Measurements from ENCODE around the gene SPON1. TPM values are rescaled to one million over a fixed set of nuclear protein-coding genes. Genes with fewer than 3 reads are reported as not detected.

The SPON1 gene
- total RNA-seq, 2 donors from 2014 or later = 9.3 to 26.7 TPM

DNA sequence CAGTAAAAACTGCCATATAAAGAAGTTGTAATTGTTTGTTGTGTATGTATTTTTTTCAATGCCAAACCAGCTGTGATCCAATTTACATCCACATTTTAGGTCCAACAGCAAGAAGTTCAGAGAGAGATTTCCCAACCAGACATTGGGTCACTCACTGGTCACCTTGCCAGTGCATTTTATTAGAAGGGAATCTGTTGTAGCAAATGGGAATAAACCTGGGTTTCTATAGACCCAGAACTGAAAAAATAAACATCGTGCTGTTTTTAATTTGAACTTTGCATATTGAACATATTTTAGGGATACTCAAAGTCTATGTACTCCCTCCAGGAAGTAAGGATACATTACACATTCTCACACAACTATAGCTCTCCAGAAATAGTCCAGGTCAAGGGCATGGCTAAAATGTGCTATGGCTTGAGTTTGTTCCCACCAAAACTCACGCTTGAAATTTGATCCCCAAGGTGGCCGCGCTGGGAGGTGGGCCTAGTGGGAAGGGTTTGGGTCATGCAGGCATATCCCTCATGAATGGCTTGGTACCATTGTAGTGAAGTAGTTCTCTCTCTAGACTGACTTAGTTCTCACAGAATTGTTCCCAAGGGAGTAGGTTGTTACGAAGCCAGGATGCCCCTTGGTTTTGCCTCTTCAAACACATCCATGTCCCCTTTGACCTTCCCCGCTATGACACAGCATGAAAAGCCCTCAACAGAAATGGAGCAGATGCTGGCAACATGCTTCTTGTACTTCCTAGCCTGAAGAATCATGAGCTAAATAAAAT, 305.5 kb downstream of the SPON1 start:
- intact Hi-C loops (cut with DNase I) = no loop called here
- H3K9me3 ChIP-seq = no peaks in the 10 kb centered on the region
- DNase-seq (no peak), ATAC-seq (no peak)
- no peak overlapping the region for H3K4me3 ChIP-seq
- 88 to 89% methylated on average over 6 of the region's 6 CpGs for WGBS, 2 donors
- TF ChIP-seq, protein P1, sequence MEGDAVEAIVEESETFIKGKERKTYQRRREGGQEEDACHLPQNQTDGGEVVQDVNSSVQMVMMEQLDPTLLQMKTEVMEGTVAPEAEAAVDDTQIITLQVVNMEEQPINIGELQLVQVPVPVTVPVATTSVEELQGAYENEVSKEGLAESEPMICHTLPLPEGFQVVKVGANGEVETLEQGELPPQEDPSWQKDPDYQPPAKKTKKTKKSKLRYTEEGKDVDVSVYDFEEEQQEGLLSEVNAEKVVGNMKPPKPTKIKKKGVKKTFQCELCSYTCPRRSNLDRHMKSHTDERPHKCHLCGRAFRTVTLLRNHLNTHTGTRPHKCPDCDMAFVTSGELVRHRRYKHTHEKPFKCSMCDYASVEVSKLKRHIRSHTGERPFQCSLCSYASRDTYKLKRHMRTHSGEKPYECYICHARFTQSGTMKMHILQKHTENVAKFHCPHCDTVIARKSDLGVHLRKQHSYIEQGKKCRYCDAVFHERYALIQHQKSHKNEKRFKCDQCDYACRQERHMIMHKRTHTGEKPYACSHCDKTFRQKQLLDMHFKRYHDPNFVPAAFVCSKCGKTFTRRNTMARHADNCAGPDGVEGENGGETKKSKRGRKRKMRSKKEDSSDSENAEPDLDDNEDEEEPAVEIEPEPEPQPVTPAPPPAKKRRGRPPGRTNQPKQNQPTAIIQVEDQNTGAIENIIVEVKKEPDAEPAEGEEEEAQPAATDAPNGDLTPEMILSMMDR (IDR thresholded peaks at IDR 0.05) = no peak
- no peak overlapping the region for H3K27ac ChIP-seq
- H3K36me3 ChIP-seq (replicated peaks in 1 of 2; ENCODE audit: insufficient read depth in 1 of 2, low read depth in 2 of 2) = no peaks in the 10 kb centered on the region
- no peaks in the 10 kb centered on the region for H3K4me1 ChIP-seq
- no peaks in the 10 kb centered on the region for H3K27me3 ChIP-seq

DNA sequence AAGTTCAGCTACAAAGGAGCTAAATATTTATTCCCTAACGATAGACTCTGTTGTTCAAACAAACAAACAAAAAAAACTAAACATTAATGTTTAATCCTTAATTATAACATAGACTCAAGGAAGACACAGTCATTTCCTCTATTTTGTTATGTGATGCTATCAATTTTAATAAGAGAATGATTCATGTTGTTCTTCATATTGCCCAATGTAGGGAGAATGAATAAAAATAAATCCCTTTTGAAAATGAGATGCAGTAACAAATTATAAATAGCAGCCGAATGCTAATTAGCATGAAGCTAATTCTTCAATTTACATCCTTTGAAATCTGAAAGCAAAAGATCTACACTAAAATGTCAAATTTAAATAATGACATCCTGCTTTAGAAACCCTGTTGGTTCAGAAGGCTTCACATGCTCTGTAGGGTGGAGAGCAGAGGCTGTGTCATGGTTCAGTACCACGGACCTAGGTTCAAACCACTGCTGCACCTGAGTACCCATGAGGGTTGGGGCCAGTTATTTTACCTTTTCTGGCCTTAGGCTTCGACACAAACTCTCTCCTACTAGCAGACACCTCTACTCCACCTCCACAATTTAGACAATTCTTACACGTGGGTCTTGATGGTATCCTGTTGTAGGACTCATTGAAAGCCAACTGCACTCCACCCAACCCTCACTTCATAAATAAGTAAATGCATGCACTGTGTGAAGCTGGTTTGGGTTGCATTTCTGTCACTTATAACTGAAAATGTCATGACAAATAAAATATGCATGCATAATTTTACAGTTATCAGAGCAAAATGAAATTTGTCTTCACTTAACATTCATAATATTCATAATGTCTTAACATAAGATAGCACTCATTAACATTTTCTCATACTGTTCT, 307.4 kb downstream of the SPON1 start:
- no peaks in the 10 kb centered on the region for H3K36me3 ChIP-seq (replicated peaks in 1 of 2; ENCODE audit: insufficient read depth in 1 of 2, low read depth in 2 of 2)
- H3K27ac ChIP-seq = no peak overlapping the region
- intact Hi-C loops (cut with DNase I) = no loop called here
- DNase-seq (no peak), ATAC-seq (no peak)
- no peak overlapping the region for H3K4me3 ChIP-seq
- TF ChIP-seq, protein P1 (IDR thresholded peaks at IDR 0.05) = no peak
- no peak for TF ChIP-seq POLR2A (IDR thresholded peaks at IDR 0.05)
- 74 to 80% methylated on average over 5 of the region's 5 CpGs for WGBS, 2 donors
- no peaks in the 10 kb centered on the region for H3K27me3 ChIP-seq
- no peaks in the 10 kb centered on the region for H3K4me1 ChIP-seq
- no peaks in the 10 kb centered on the region for H3K9me3 ChIP-seq

DNA sequence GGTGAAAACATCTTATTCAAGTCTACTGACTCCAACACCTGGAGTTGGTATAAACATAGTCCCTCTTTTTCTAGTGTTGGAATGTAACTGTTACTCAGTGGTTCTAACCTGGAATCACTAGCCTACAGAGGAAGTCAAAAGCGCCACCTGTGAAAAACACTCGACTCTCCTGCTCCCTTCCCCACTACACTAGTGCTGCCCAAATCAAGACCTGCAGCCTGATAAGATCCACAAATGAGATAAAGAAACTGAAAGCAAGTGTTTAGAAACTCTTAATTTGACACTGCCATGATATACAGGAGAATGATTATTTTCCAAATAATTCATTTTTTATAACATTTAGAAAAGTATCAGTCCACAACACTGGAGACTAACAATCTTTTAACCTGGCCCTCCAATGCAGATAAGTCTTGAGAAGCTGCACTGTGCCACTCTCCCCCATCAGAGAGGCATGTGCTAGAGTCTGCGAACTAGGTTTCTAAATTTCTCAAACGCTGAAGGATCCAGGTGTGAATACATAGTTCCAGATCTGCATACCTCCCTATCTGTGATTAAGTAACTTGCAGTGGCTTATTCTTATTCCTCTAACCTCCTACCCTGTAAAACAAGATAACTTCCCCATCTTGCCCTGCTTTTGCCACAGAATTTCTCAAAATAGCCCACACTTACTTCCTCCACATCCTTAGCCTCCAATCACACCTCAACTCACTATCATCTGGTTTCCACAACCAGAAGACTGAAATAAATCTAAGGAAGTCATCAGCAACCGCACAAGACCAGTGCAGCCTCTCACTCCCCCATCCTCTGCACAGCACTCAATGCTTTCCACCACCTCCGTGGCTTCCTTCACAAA, 308.4 kb downstream of the SPON1 start:
- Histone ChIP-seq H3K27ac (no peak overlapping the region), H3K36me3 (replicated peaks in 1 of 2; ENCODE audit: insufficient read depth in 1 of 2, low read depth in 2 of 2) (no peaks in the 10 kb centered on the region), H3K4me3 (no peak overlapping the region), H3K4me1 (no peaks in the 10 kb centered on the region), H3K9me3 (no peaks in the 10 kb centered on the region), H3K27me3 (no peaks in the 10 kb centered on the region)
- ATAC-seq (no peak), DNase-seq (no peak)
- 48 to 65% methylated on average over 6 of the region's 6 CpGs for WGBS, 2 donors
- TF ChIP-seq POLR2A (IDR thresholded peaks at IDR 0.05) = no peak
- TF ChIP-seq, protein P1 (IDR thresholded peaks at IDR 0.05) = no peak
- intact Hi-C loops (cut with DNase I) = no loop called here

DNA sequence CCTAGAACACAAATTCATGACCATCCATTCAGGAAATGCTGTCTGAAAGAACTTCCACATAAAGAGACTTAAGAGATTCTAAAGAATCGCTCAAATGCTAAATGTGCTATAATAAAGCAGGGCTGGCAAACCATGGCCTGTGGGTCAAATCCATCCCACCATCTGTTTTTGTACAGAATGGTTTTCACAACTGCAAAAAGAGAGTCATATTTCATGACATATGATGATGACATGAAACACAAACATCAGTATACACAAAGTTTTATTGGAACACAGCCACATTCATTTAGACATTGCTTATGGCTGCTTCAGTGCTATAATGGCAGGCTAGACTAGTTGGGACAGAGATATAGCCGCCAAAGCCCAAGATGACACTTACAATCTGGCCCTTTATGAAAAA, 311.4 kb downstream of the SPON1 start:
- H3K4me1 ChIP-seq = no peaks in the 10 kb centered on the region
- H3K27ac ChIP-seq = no peak overlapping the region
- 92 to 95% methylated on average over 2 of the region's 2 CpGs for WGBS, 2 donors
- H3K4me3 ChIP-seq = no peak overlapping the region
- intact Hi-C loops (cut with DNase I) = no loop called here
- no peaks in the 10 kb centered on the region for H3K36me3 ChIP-seq (replicated peaks in 1 of 2; ENCODE audit: insufficient read depth in 1 of 2, low read depth in 2 of 2)
- ATAC-seq (no peak), DNase-seq (no peak)
- no peak for TF ChIP-seq POLR2A (IDR thresholded peaks at IDR 0.05)
- TF ChIP-seq, protein P1 (IDR thresholded peaks at IDR 0.05) = no peak
- H3K27me3 ChIP-seq = no peaks in the 10 kb centered on the region
- no peaks in the 10 kb centered on the region for H3K9me3 ChIP-seq
